HEK293 (cell line): ENCODE data around the gene WFS1.

ENCODE experiments used
- CTCF ChIA-PET: fragments of 350-600 bp; formaldehyde crosslinking; extraction: SDS; loops from one replicate; lab custom pipeline; 2021; ENCODE audit warnings: antibody characterized with exemption; lab: Yijun Ruan, JAX
- POLR2A ChIA-PET: fragments of 300-600 bp; formaldehyde crosslinking; extraction: SDS; loops from one replicate; lab custom pipeline; 2020; ENCODE audit warnings: antibody characterized with exemption, inconsistent platforms; lab: Yijun Ruan, JAX
- H3K27ac ChIP-seq: fragments of 200-500 bp; sonication (Bioruptor generic); 2 replicates; pipeline ENCODE4 v1.5.1; 2014; ENCODE audit warnings: low read depth, low read length, control low read depth, inconsistent platforms; ENCODE audit errors: extremely low read depth
- H3K36me3 ChIP-seq, 2 experiments: fragments of 200-500 bp in 1 of 2; sonication (Bioruptor generic) in 1 of 2; 1 replicate in 1 of 2; 2 replicates in 1 of 2; pipeline ENCODE4 v1.5.1; 2014 to 2017; ENCODE audit warnings: inconsistent platforms in 2 of 2, low read length in 2 of 2; ENCODE audit not compliant: control insufficient read depth in 2 of 2, insufficient read depth in 1 of 2
- H3K4me1 ChIP-seq: fragments of 200-500 bp; sonication (Bioruptor generic); 2 replicates; pipeline ENCODE4 v1.5.1; 2014; ENCODE audit warnings: mild to moderate bottlenecking, low read length, inconsistent platforms; ENCODE audit not compliant: control insufficient read depth, insufficient read depth
- H3K4me3 ChIP-seq: 2 replicates; pipeline ENCODE4 v1.5.1; 2011; ENCODE audit warnings: low read depth, mild to moderate bottlenecking, control low read depth, low read length, moderate library complexity
- H3K9me3 ChIP-seq: fragments of 200-500 bp; sonication (Bioruptor generic); 2 replicates; pipeline ENCODE4 v1.5.1; 2014; ENCODE audit warnings: low read depth, low read length, inconsistent platforms; ENCODE audit not compliant: control insufficient read depth, insufficient read depth
- ELK4 ChIP-seq: IDR thresholded peaks from 2 replicates; pipeline ENCODE4 v1.6.1; 2011; ENCODE audit warnings: mild to moderate bottlenecking, low read depth, low read length, borderline replicate concordance
- GFI1B ChIP-seq: fragments of 450-650 bp; formaldehyde crosslinking; IDR thresholded peaks from 2 replicates; pipeline ENCODE4 v1.5.1; 2016; ENCODE audit warnings: missing biosample characterization, missing genetic modification characterization
- GLI4 ChIP-seq: fragments of 450-650 bp; formaldehyde crosslinking; IDR thresholded peaks from 2 replicates; pipeline ENCODE4 v1.5.1; 2016; ENCODE audit warnings: missing biosample characterization, missing genetic modification characterization
- HOXD13 ChIP-seq: sonication (generic); formaldehyde crosslinking; IDR thresholded peaks from 2 replicates; pipeline ENCODE4 v1.8.0; 2022; ENCODE audit warnings: missing genetic modification reagents, borderline replicate concordance
- IKZF3 ChIP-seq: fragments of 450-650 bp; IDR thresholded peaks from 2 replicates; pipeline ENCODE4 v1.5.0; 2018; ENCODE audit warnings: missing biosample characterization, mild to moderate bottlenecking, missing genetic modification characterization, moderate library complexity
- KLF1 ChIP-seq: fragments of 450-650 bp; formaldehyde crosslinking; IDR thresholded peaks from 2 replicates; pipeline ENCODE4 v1.5.1; 2016; ENCODE audit warnings: missing biosample characterization, missing genetic modification characterization
- PRDM1 ChIP-seq: fragments of 450-650 bp; formaldehyde crosslinking; IDR thresholded peaks from 2 replicates; pipeline ENCODE4; 2016; ENCODE audit warnings: missing biosample characterization, missing genetic modification characterization
- RBAK ChIP-seq: fragments of 450-650 bp; formaldehyde crosslinking; IDR thresholded peaks from 2 replicates; pipeline ENCODE4 v1.5.1; 2016; ENCODE audit warnings: missing biosample characterization, missing genetic modification characterization
- ZBTB20 ChIP-seq: fragments of 450-650 bp; formaldehyde crosslinking; IDR thresholded peaks from 2 replicates; pipeline ENCODE4 v1.5.1; 2016; ENCODE audit warnings: missing biosample characterization, missing genetic modification characterization
- ZBTB44 ChIP-seq: fragments of 450-650 bp; IDR thresholded peaks from 2 replicates; pipeline ENCODE4 v1.5.1; 2018; ENCODE audit warnings: missing biosample characterization, mild to moderate bottlenecking, missing genetic modification characterization
- ZBTB48 ChIP-seq: fragments of 450-650 bp; formaldehyde crosslinking; IDR thresholded peaks from 2 replicates; pipeline ENCODE4 v1.5.1; 2016; ENCODE audit warnings: missing biosample characterization, missing genetic modification characterization
- ZBTB7A ChIP-seq: fragments of 450-650 bp; formaldehyde crosslinking; IDR thresholded peaks from 2 replicates; pipeline ENCODE4 v1.5.1; 2016; ENCODE audit warnings: low read depth, missing biosample characterization, missing genetic modification characterization
- ZFP37 ChIP-seq: fragments of 450-650 bp; formaldehyde crosslinking; IDR thresholded peaks from 2 replicates; pipeline ENCODE4 v1.5.1; 2016; ENCODE audit warnings: missing biosample characterization, missing genetic modification characterization
- ZNF114 ChIP-seq: fragments of 450-650 bp; formaldehyde crosslinking; IDR thresholded peaks from 2 replicates; pipeline ENCODE4 v1.5.0; 2017; ENCODE audit warnings: missing biosample characterization, missing genetic modification characterization
- ZNF132 ChIP-seq: fragments of 450-650 bp; formaldehyde crosslinking; IDR thresholded peaks from 2 replicates; pipeline ENCODE4 v1.5.1; 2017; ENCODE audit warnings: missing biosample characterization, missing genetic modification characterization, borderline replicate concordance
- ZNF138 ChIP-seq: fragments of 450-650 bp; formaldehyde crosslinking; IDR thresholded peaks from 2 replicates; pipeline ENCODE4 v1.5.1; 2016; ENCODE audit warnings: missing biosample characterization, missing genetic modification characterization, borderline replicate concordance
- ZNF23 ChIP-seq: fragments of 450-650 bp; formaldehyde crosslinking; IDR thresholded peaks from 2 replicates; pipeline ENCODE4 v1.5.1; 2016; ENCODE audit warnings: missing biosample characterization, missing genetic modification characterization, borderline replicate concordance
- ZNF239 ChIP-seq: fragments of 450-650 bp; formaldehyde crosslinking; IDR thresholded peaks from 2 replicates; pipeline ENCODE4 v1.5.1; 2016; ENCODE audit warnings: missing biosample characterization, missing genetic modification characterization
- ZNF24 ChIP-seq: fragments of 450-650 bp; formaldehyde crosslinking; IDR thresholded peaks from 2 replicates; pipeline ENCODE4 v1.5.1; 2016; ENCODE audit warnings: missing biosample characterization, missing genetic modification characterization
- ZNF248 ChIP-seq: fragments of 450-650 bp; formaldehyde crosslinking; IDR thresholded peaks from 2 replicates; pipeline ENCODE4 v1.5.1; 2017; ENCODE audit warnings: missing biosample characterization, missing genetic modification characterization
- ZNF26 ChIP-seq: fragments of 450-650 bp; formaldehyde crosslinking; IDR thresholded peaks from 2 replicates; pipeline ENCODE4 v1.5.1; 2016; ENCODE audit warnings: missing biosample characterization, missing genetic modification characterization
- ZNF280C ChIP-seq: fragments of 450-650 bp; formaldehyde crosslinking; IDR thresholded peaks from 2 replicates; pipeline ENCODE4 v1.5.1; 2016; ENCODE audit warnings: missing biosample characterization, missing genetic modification characterization
- ZNF292 ChIP-seq: fragments of 450-650 bp; formaldehyde crosslinking; IDR thresholded peaks from 2 replicates; pipeline ENCODE4 v1.5.1; 2016; ENCODE audit warnings: low read depth, missing biosample characterization, missing genetic modification characterization, borderline replicate concordance
- ZNF350 ChIP-seq: fragments of 450-650 bp; formaldehyde crosslinking; IDR thresholded peaks from 2 replicates; pipeline ENCODE4 v1.5.0; 2017; ENCODE audit warnings: missing biosample characterization, mild to moderate bottlenecking, missing genetic modification characterization
- ZNF596 ChIP-seq: fragments of 450-650 bp; IDR thresholded peaks from 2 replicates; pipeline ENCODE4 v1.5.0; 2018; ENCODE audit warnings: missing biosample characterization, mild to moderate bottlenecking, missing genetic modification characterization, moderate library complexity
- ZNF792 ChIP-seq: fragments of 450-650 bp; formaldehyde crosslinking; IDR thresholded peaks from 2 replicates; pipeline ENCODE4 v1.5.1; 2016; ENCODE audit warnings: missing biosample characterization, missing genetic modification characterization
- ZNF830 ChIP-seq: fragments of 450-650 bp; IDR thresholded peaks from 2 replicates; pipeline ENCODE4 v1.5.0; 2018; ENCODE audit warnings: missing biosample characterization, missing genetic modification characterization, low read depth, mild to moderate bottlenecking, moderate library complexity

The WFS1 gene

GRCh38 chr4:6288871-6289270 is 19.2 kb downstream of the WFS1 start:
- no peak overlapping the region for H3K27ac ChIP-seq
- H3K36me3 ChIP-seq: peaks cover 0 to 54% of the 10 kb centered on the region in 2 experiments; a peak in 1 of 3 replicates
- TF ChIP-seq ZNF23 (tag by site-specific recombination) (no peak), ZNF132 (no peak), ZNF26 (no peak)
- POLR2A ChIA-PET: no interaction called here
- no peaks in the 10 kb centered on the region for H3K9me3 ChIP-seq
- H3K4me3 ChIP-seq: no peak overlapping the region
- CTCF ChIA-PET: no interaction called here
- no peaks in the 10 kb centered on the region for H3K4me1 ChIP-seq

GRCh38 chr4:6290256-6290655 is 20.6 kb downstream of the WFS1 start:
- Histone ChIP-seq H3K4me1 (no peaks in the 10 kb centered on the region), H3K27ac (no peak overlapping the region), H3K36me3 (peaks cover 0 to 64% of the 10 kb centered on the region in 2 experiments; a peak in 1 of 3 replicates), H3K9me3 (no peaks in the 10 kb centered on the region), H3K4me3 (no peak overlapping the region)
- no peak for TF ChIP-seq ZBTB48
- no peak for TF ChIP-seq ZNF830 (tag by site-specific recombination)
- TF ChIP-seq GFI1B (tag by site-specific recombination): no peak
- TF ChIP-seq ZNF292 (tag by site-specific recombination): no peak
- no peak for TF ChIP-seq HOXD13 (CRISPR knock-in tag)
- TF ChIP-seq ZNF114 (tag by site-specific recombination): no peak
- no peak for TF ChIP-seq ZNF350
- no peak for TF ChIP-seq ZNF239 (tag by site-specific recombination)
- no peak for TF ChIP-seq ZNF24 (tag by site-specific recombination)
- POLR2A ChIA-PET: no interaction called here
- CTCF ChIA-PET: interaction anchor here (0.7 kb wide), 1 partner anchor 39 kb away, joined by 3 read pairs; no protein-coding TSS in a partner anchor

- ChIA-PET POLR2A (no interaction called here), CTCF (no interaction called here)
- no peak for TF ChIP-seq ZNF596
- no peak for TF ChIP-seq ZBTB7A (tag by site-specific recombination)
- TF ChIP-seq ZBTB44 (tag by site-specific recombination): no peak
- no peak for TF ChIP-seq ZNF830 (tag by site-specific recombination)
- TF ChIP-seq ZBTB20 (tag by site-specific recombination): no peak
- TF ChIP-seq GLI4 (tag by site-specific recombination): no peak
- TF ChIP-seq IKZF3 (tag by site-specific recombination): no peak
- TF ChIP-seq RBAK (tag by site-specific recombination): no peak
- TF ChIP-seq KLF1 (tag by site-specific recombination): no peak
- TF ChIP-seq PRDM1 (tag by site-specific recombination): no peak
- no peak for TF ChIP-seq ZFP37 (tag by site-specific recombination)
- no peak for TF ChIP-seq ELK4
- no peak for TF ChIP-seq ZNF138 (tag by site-specific recombination)
- TF ChIP-seq ZNF248 (tag by site-specific recombination): no peak
- no peak for TF ChIP-seq ZNF280C
- no peak for TF ChIP-seq ZNF792 (tag by site-specific recombination)
- H3K4me1 ChIP-seq: no peaks in the 10 kb centered on the region
- no peaks in the 10 kb centered on the region for H3K9me3 ChIP-seq
- peaks cover 0 to 66% of the 10 kb centered on the region in 2 experiments; a peak in 1 of 3 replicates for H3K36me3 ChIP-seq
- no peak overlapping the region for H3K4me3 ChIP-seq
- H3K27ac ChIP-seq: no peak overlapping the region
Measured at GRCh38 chr4:6290769-6291547, 21.3 kb downstream of the WFS1 start.
